Glutamatergic neuron (in vitro differentiated cells): Measurements from ENCODE around the gene ZBTB7C. TPM values are rescaled to one million over a fixed set of nuclear protein-coding genes. Genes with fewer than 3 reads are reported as not detected.

Experiments
- DNase-seq: peaks from one replicate; pipeline ENCODE4 v3.0.0; 2022
- H3K27ac Mint-ChIP-seq: one replicate; pipeline ENCODE4 v1.8.0; 2020; ENCODE audit warnings: mild to moderate bottlenecking, mixed read lengths, inconsistent platforms; ENCODE audit not compliant: unreplicated experiment
- H3K27me3 Mint-ChIP-seq: one replicate; pipeline ENCODE4 v1.8.0; 2020; ENCODE audit warnings: mild to moderate bottlenecking, moderate library complexity, mixed read lengths, inconsistent platforms; ENCODE audit not compliant: unreplicated experiment
- H3K36me3 Mint-ChIP-seq: one replicate; pipeline ENCODE4 v1.8.0; 2020; ENCODE audit warnings: mild to moderate bottlenecking, mixed read lengths, inconsistent platforms; ENCODE audit not compliant: unreplicated experiment
- H3K4me1 Mint-ChIP-seq: one replicate; pipeline ENCODE4 v1.8.0; 2020; ENCODE audit warnings: mild to moderate bottlenecking, low read depth, mixed read lengths, inconsistent platforms; ENCODE audit not compliant: unreplicated experiment
- H3K4me3 Mint-ChIP-seq: one replicate; pipeline ENCODE4 v1.8.0; 2020; ENCODE audit warnings: mild to moderate bottlenecking, mixed read lengths, inconsistent platforms; ENCODE audit not compliant: unreplicated experiment
- H3K9me3 Mint-ChIP-seq: one replicate; pipeline ENCODE4 v1.8.0; 2020; ENCODE audit warnings: mild to moderate bottlenecking, moderate library complexity, mixed read lengths, inconsistent platforms; ENCODE audit not compliant: unreplicated experiment
- total RNA-seq: library from RNA; stranded (reverse); fragmentation: NEBNext Ultra II Directional; extraction: Animal tissue kit (Norgen Biotek cat#: 25700); gene quantifications from one replicate; pipeline ENCODE4 v1.2.1, GENCODE V29; 2021; ENCODE audit not compliant: unreplicated experiment
- TF ChIP-seq, protein P1 (sequence below): fragments of 200-600 bp; sonication (generic); IDR thresholded peaks from one replicate; pipeline ENCODE4 v1.5.0; 2021; ENCODE audit not compliant: partially characterized antibody, unreplicated experiment

The ZBTB7C gene
- total RNA-seq, 1 donor from 2014 or later, result 10.6 TPM

DNA sequence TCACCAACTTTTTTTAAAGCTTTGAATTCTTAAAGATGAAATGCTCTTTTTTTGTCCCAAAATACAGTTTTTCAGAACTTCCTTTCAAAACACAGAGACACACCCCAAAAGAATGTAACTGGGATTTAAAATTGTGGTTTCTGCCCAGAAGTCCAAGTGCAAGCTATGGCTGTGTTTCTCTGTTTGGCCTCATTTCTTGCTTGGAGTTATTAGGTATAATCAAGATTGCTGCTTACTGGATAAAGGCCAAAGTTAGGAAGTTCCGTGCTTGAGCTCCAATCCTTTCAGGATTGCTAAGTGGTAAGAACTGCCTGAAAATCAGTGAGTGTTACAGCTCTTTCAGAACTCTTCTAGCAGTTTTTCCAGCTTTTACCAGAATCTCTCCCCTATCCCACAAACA is 16.9 kb downstream of the ZBTB7C start:
- Mint-ChIP-seq H3K27me3 (peaks cover 2% of the 10 kb centered on the region), H3K4me1 (peaks cover 5% of the 10 kb centered on the region), H3K9me3 (no peaks in the 10 kb centered on the region), H3K27ac (no peak overlapping the region), H3K4me3 (no peak overlapping the region), H3K36me3 (no peaks in the 10 kb centered on the region)
- DNase-seq, result no peak
- TF ChIP-seq, protein P1, sequence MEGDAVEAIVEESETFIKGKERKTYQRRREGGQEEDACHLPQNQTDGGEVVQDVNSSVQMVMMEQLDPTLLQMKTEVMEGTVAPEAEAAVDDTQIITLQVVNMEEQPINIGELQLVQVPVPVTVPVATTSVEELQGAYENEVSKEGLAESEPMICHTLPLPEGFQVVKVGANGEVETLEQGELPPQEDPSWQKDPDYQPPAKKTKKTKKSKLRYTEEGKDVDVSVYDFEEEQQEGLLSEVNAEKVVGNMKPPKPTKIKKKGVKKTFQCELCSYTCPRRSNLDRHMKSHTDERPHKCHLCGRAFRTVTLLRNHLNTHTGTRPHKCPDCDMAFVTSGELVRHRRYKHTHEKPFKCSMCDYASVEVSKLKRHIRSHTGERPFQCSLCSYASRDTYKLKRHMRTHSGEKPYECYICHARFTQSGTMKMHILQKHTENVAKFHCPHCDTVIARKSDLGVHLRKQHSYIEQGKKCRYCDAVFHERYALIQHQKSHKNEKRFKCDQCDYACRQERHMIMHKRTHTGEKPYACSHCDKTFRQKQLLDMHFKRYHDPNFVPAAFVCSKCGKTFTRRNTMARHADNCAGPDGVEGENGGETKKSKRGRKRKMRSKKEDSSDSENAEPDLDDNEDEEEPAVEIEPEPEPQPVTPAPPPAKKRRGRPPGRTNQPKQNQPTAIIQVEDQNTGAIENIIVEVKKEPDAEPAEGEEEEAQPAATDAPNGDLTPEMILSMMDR, result no peak

DNA sequence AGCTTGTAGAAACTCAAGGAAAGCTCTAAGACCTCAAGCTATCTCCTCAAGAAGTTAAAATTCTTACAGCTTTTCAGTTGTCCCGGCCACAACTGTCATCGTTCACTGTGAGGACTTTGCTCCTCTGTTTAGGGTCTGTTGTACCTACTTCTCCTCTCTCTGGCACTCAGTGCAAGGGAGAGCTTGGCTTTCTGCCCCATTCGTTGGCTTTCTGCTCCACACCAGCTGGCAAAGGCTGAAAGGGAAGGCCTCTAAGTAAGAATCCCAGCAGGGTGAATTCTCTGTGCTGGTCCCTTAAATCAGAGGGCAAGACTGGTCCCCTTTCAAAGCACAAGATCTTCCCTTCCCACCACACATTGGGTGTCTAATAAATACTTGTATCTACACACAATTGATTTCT is 17.3 kb downstream of the ZBTB7C start:
- DNase-seq, result no peak

GRCh38 chr18:48390641-48391040 is 18.5 kb downstream of the ZBTB7C start:
- Mint-ChIP-seq H3K4me3 (no peak overlapping the region), H3K27ac (no peak overlapping the region), H3K36me3 (no peaks in the 10 kb centered on the region), H3K4me1 (peaks cover 5% of the 10 kb centered on the region), H3K9me3 (no peaks in the 10 kb centered on the region), H3K27me3 (peaks cover 2% of the 10 kb centered on the region)
- DNase-seq, result no peak
- TF ChIP-seq, protein P1, result no peak

More for the DNA sequence above, 17.3 kb downstream of the ZBTB7C start:
- H3K4me1 Mint-ChIP-seq, result peaks cover 5% of the 10 kb centered on the region
- no peak overlapping the region for H3K27ac Mint-ChIP-seq
- H3K9me3 Mint-ChIP-seq, result no peaks in the 10 kb centered on the region
- H3K36me3 Mint-ChIP-seq, result no peaks in the 10 kb centered on the region
- TF ChIP-seq, protein P1, result no peak
- no peak overlapping the region for H3K4me3 Mint-ChIP-seq
- H3K27me3 Mint-ChIP-seq, result peaks cover 2% of the 10 kb centered on the region

DNA sequence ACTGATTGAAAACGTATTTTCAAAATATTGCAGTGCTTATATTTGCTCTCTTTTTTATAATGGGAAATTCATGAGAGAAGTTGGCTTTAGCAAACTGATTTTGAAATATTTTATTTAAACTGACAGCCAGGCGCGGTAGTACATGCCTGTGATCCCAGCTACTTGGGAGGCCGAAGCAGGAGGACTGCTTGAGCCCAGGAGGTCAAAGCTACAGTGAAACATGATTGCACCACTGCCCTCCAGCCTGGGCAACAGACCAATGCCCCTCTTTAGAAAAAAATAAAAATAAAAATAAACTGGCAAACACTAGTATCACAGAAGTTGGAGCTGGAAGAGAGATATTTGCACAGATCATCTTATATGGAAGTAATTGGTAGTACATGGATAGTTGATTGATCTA is 20.7 kb downstream of the ZBTB7C start:
- Mint-ChIP-seq H3K36me3 (no peaks in the 10 kb centered on the region), H3K4me1 (peaks cover 3% of the 10 kb centered on the region), H3K27ac (no peak overlapping the region), H3K9me3 (no peaks in the 10 kb centered on the region), H3K27me3 (peaks cover 2% of the 10 kb centered on the region), H3K4me3 (no peak overlapping the region)
- TF ChIP-seq, protein P1, result no peak
- DNase-seq, result no peak

GRCh38 chr18:48387300-48387699 is 21.9 kb downstream of the ZBTB7C start:
- H3K4me3 Mint-ChIP-seq, result no peak overlapping the region
- no peak overlapping the region for H3K27ac Mint-ChIP-seq
- peaks cover 2% of the 10 kb centered on the region for H3K27me3 Mint-ChIP-seq
- no peaks in the 10 kb centered on the region for H3K9me3 Mint-ChIP-seq
- TF ChIP-seq, protein P1, result no peak
- H3K36me3 Mint-ChIP-seq, result no peaks in the 10 kb centered on the region
- H3K4me1 Mint-ChIP-seq, result peaks cover 3% of the 10 kb centered on the region
- no peak for DNase-seq
